ENCODE results near the gene STK10.

The STK10 gene

GRCh38 chr5:172145870-172146747 lies 41.9 kb downstream of the STK10 start:
- ChIA-PET CTCF (no interaction called here), POLR2A (ENCODE audit: low non-redundant PET) (no interaction called here)
- TF ChIP-seq, protein P1, sequence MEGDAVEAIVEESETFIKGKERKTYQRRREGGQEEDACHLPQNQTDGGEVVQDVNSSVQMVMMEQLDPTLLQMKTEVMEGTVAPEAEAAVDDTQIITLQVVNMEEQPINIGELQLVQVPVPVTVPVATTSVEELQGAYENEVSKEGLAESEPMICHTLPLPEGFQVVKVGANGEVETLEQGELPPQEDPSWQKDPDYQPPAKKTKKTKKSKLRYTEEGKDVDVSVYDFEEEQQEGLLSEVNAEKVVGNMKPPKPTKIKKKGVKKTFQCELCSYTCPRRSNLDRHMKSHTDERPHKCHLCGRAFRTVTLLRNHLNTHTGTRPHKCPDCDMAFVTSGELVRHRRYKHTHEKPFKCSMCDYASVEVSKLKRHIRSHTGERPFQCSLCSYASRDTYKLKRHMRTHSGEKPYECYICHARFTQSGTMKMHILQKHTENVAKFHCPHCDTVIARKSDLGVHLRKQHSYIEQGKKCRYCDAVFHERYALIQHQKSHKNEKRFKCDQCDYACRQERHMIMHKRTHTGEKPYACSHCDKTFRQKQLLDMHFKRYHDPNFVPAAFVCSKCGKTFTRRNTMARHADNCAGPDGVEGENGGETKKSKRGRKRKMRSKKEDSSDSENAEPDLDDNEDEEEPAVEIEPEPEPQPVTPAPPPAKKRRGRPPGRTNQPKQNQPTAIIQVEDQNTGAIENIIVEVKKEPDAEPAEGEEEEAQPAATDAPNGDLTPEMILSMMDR (conservative IDR thresholded peaks at IDR 0.05; ENCODE audit: low read depth) = no peak
- no peak overlapping the region; the same call in 1 of the 2 replicates for H3K27ac ChIP-seq
- peak; percentile 34 for DNase-seq (ENCODE audit: low spot score)

- H3K27ac ChIP-seq = no peak overlapping the region; the same call in 1 of the 2 replicates
- TF ChIP-seq, protein P1 (conservative IDR thresholded peaks at IDR 0.05; ENCODE audit: low read depth) = no peak
- CTCF ChIA-PET = interaction anchor here (0.6 kb wide), 1 partner anchor 39 kb away, joined by 8 read pairs; no protein-coding TSS in a partner anchor
- POLR2A ChIA-PET (ENCODE audit: low non-redundant PET) = no interaction called here
- DNase-seq (ENCODE audit: low spot score) = no peak
These were observed 42.8 kb downstream of the STK10 start for GRCh38 chr5:172144931-172145869.

DNA sequence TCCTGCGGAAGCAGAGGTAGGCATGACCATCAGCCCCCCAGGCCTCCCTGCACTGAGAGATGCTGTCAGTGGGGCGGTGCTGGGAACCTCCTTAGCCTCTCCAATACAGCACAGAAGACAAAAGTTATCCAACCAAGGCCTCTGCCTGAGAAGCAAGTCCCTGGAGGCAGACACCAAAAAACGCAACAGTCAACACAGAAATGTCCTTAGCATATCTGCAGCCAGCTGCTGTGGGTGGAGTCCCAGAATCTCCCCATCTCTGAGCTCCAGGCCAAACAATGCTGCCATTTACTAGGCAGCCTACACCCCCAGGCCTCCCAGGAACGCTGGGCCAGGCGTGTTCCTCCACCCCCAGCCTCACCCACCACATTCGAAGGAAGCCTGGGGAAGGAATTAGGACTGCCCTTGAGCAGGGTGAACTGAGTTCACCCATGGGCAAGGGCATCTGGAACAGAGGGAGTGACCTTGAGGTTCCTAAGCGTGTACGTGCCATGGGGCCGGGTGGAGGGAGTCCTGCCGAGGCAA lies 43.7 kb downstream of the STK10 start:
- ChIA-PET POLR2A (ENCODE audit: low non-redundant PET) (no interaction called here), CTCF (interaction anchor here (0.6 kb wide), 1 partner anchor 38 kb away, joined by 8 read pairs; no protein-coding TSS in a partner anchor)
- no peak for DNase-seq (ENCODE audit: low spot score)
- H3K27ac ChIP-seq = no peak overlapping the region
- TF ChIP-seq, protein P1 (conservative IDR thresholded peaks at IDR 0.05; ENCODE audit: low read depth) = no peak

- POLR2A ChIA-PET (ENCODE audit: low non-redundant PET) = no interaction called here
- TF ChIP-seq, protein P1 (conservative IDR thresholded peaks at IDR 0.05; ENCODE audit: low read depth) = no peak
These were observed 44.1 kb downstream of the STK10 start for GRCh38 chr5:172143875-172144274.

GRCh38 chr5:172142709-172143215 lies 45.3 kb downstream of the STK10 start:
- ChIA-PET POLR2A (ENCODE audit: low non-redundant PET) (no interaction called here), CTCF (no interaction called here)
- H3K27ac ChIP-seq = no peak overlapping the region
- DNase-seq (ENCODE audit: low spot score) = no peak
- TF ChIP-seq, protein P1 (conservative IDR thresholded peaks at IDR 0.05; ENCODE audit: low read depth) = no peak

More at GRCh38 chr5:172143875-172144274, 44.1 kb downstream of the STK10 start:
- no peak overlapping the region for H3K27ac ChIP-seq
- DNase-seq (ENCODE audit: low spot score) = no peak
- CTCF ChIA-PET = interaction anchor here (0.6 kb wide), 1 partner anchor 227 kb away, joined by 3 read pairs; no protein-coding TSS in a partner anchor

DNA sequence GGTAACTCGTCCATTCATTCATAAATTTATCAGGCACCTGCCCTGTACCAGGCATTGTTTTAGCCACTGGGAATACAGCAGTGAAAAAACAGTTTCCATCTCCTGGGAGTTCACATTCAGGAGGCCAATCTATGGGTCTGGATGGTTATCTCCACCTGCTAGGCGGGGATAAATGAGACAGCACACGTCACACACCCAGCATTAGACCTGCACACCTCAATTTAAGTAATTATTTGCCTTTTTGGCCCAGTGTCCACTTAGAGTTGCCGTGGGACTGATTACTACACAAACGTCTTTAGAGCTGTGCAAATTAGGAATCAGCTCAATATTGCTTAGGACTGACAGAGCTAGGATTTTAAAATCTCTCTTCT lies 46.1 kb downstream of the STK10 start:
- no peak overlapping the region for H3K27ac ChIP-seq
- POLR2A ChIA-PET (ENCODE audit: low non-redundant PET) = no interaction called here
- DNase-seq (ENCODE audit: low spot score) = no peak
- TF ChIP-seq, protein P1 (conservative IDR thresholded peaks at IDR 0.05; ENCODE audit: low read depth) = no peak
- CTCF ChIA-PET = interaction anchor here (0.6 kb wide), 1 partner anchor 55 kb away, joined by 4 read pairs; no protein-coding TSS in a partner anchor
